HG03175 (cell line): ENCODE data around the gene FZD10.

ENCODE experiments used
- ATAC-seq: cut with Tn5 transposase; IDR thresholded peaks from one replicate; pipeline ENCODE4 v1.9.1; 2021; ENCODE audit warnings: mild to moderate bottlenecking, moderate library complexity; ENCODE audit not compliant: unreplicated experiment

Gene FZD10, protein sequence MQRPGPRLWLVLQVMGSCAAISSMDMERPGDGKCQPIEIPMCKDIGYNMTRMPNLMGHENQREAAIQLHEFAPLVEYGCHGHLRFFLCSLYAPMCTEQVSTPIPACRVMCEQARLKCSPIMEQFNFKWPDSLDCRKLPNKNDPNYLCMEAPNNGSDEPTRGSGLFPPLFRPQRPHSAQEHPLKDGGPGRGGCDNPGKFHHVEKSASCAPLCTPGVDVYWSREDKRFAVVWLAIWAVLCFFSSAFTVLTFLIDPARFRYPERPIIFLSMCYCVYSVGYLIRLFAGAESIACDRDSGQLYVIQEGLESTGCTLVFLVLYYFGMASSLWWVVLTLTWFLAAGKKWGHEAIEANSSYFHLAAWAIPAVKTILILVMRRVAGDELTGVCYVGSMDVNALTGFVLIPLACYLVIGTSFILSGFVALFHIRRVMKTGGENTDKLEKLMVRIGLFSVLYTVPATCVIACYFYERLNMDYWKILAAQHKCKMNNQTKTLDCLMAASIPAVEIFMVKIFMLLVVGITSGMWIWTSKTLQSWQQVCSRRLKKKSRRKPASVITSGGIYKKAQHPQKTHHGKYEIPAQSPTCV

GRCh38 chr12:130162267-130162666 is at the start of gene FZD10:
Gene FZD10, plus strand, starts transcription at chr12:130162464. Its CDS starts 479 bp downstream, at chr12:130162943.
- no peak for ATAC-seq

GRCh38 chr12:130114952-130115351 is 47.3 kb upstream of the FZD10 start:
- no peak for ATAC-seq

DNA sequence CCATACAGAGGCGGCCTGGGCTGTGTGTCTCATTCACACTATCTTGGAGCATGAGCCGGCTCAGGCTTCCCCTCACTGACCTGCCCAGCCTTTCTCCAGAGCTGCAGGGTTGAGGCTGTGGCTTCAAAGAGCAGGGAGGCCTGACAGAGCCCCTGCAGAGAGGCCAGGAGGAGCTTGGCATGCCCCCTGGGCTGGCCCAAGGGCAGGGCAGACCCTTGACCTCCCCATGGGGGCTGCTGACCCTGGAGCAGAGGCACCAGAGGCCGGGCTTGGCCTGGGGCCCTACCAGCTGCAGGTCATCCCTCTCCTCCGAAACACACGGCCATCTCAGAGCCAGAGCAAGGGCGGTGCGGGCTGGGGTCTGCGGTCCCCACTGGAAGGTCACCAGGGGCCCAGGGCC is 46.6 kb upstream of the FZD10 start:
- no peak for ATAC-seq

- no peak for ATAC-seq
Measured at GRCh38 chr12:130116791-130117190, 45.5 kb upstream of the FZD10 start.

DNA sequence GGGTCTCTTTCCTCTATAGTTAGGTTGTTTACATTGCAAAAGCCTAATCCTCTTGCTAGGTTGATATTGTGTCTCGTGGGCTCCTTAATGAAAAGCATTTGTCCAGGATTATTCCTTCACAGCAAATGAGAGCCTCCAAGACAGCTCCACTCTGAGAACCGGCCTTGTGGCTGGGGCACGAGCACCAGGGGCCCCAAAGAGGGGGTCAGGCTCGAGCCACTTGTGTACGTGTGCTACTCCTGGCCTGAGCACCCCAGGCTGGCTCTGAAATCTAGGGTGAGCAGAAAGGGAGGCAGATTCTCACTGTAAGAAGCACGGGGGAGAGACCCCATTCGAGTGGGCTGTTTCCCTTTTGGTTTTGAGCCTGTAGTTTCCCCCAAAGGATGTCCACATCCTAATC is 45.0 kb upstream of the FZD10 start:
- no peak for ATAC-seq

GRCh38 chr12:130117701-130118100 is 44.6 kb upstream of the FZD10 start:
- ATAC-seq, result no peak

GRCh38 chr12:130118181-130118580 is 44.1 kb upstream of the FZD10 start:
- ATAC-seq, result no peak

DNA sequence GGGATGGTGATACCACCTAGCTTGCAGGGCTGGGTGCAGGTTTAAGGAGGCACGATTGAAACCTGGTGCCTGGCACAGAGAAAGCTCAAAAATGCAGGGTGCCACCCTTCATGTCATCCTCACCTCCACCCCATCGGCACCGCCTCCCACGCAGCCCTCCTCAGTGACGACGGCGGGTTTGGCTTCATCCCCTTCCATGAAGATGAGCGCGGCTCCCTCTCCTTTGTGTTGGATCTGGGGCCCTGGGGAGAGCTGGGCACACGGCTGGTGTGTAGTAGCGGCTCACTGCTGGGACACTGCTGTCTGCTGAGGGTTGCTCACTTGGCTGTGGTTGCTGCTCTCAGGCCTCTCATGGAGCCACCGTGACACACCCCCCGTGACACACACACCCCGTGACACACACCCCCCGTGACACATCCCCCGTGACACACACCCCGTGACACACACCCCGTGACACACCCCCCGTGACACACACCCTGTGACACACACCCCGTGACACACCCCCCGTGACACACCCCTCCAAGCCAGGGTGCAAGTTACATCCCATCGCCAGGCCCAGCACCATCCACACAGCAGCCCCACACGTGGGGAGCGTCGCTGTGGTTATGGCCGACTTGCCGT is 42.9 kb upstream of the FZD10 start:
- ATAC-seq, result no peak

DNA sequence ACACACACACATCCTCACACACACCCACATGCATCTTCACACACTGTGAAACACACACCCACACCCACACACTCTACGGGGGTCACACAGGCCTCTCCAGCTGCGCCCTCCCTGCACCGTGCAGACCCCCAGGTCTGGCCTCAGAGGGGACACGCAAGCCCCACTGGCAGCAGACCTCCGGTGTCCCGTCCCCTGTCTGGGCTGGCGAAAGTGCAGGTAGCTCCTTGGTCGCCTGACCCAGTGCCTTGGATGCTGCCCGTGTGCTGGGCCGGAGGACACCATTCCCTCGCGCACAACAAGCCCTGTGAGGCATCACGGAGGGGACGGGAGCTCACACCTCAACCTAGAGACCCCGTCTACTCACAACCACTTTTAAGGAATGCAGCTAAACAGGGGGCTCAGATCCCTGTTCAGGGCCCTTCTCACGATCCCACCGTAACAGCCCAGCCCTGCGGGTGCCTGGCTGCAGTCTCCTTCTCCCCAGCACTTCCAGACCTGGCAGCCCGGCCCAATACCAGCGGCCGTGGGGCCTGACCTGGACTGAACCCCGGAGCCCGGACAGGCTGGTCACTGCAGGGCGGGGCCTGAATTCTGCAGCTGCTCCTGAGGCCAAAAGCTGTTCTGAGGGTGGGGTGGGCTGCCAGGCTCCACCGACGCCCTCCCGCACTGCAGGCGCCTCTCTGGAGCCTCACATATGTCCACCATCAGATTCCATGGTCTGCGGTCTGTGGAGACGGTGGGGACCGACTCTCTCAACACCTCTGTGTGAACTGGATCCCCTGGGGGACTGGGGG is 42.1 kb upstream of the FZD10 start:
- no peak for ATAC-seq

GRCh38 chr12:130121226-130122000 is 40.9 kb upstream of the FZD10 start:
- no peak for ATAC-seq

GRCh38 chr12:130122356-130122755 is 39.9 kb upstream of the FZD10 start:
- no peak for ATAC-seq

GRCh38 chr12:130124106-130124505 is 38.2 kb upstream of the FZD10 start:
- no peak for ATAC-seq

GRCh38 chr12:130124605-130125244 is 37.5 kb upstream of the FZD10 start:
- no peak for ATAC-seq

DNA sequence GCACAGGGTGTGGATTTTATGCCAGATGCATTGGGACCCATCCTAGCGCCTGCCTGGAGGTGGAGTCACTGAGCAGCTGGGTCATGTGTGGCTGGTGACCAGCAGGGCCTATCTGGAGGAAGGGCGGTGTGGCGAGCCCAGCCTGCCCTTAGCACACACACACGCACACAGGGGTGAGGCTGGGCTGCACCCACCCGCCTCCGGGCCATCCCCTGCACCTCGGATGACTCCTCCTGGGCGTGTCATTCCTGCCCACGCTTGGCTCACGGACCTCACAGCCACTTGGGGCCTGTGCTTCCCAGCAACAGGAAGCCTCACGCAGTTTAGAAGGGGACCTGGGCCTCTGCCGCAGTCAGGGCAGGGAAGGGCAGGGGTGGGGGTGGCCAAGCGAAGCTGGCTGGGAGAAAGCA is 36.2 kb upstream of the FZD10 start:
- ATAC-seq, result no peak

GRCh38 chr12:130127532-130127911 is 34.7 kb upstream of the FZD10 start:
- no peak for ATAC-seq

DNA sequence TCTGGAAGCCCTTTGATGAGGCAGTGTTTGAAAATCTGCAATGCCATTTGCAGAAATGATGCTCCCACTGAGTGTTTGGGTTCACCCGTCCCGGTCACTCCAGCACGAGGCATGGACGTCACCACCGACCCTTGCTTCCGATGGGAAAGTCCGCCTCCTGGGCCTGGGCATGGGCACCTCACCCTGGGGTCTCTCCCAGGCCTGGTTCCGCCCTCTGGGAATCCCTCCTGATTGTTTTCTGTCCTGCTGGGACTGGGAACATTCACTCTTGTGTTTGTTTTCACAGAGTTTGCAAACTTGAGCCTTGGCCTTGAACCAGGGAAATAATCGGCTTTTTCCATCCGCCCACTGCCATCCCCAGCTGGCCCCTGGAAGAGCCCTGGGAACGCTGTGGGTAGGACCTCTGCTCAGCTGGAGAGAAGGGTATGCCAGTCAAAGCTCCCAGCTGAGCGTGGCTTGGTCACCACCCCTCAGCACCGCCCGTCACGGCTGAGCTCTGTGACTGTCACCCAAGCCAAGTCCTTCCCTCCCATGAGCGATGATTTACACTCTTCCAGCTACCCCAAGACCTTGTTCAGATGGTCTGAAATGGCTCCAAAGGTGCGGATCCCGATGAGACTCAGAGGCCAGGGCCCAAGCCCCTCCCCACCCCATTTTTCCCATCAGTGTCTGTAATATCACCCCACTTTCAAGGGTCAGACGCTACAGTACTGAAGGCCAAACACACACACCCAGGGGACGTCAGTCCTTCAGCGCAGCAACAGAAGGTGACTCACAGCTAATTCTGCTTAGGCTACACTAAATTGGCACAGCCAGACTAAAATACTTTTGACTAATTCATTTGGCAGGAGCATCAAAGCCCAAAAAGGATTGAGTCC is 34.1 kb upstream of the FZD10 start:
- ATAC-seq, result no peak

GRCh38 chr12:130128790-130129735 is 33.2 kb upstream of the FZD10 start:
- no peak for ATAC-seq

GRCh38 chr12:130130346-130130745 is 31.9 kb upstream of the FZD10 start:
- no peak for ATAC-seq
